ENCODE measurements around the gene C2CD4D. TPM values are rescaled to one million over a fixed set of nuclear protein-coding genes. Genes with fewer than 3 reads are reported as not detected.
A peak's percentile ranks its signal among the peaks of the same experiment; 100 is the strongest.

C2CD4D gene
- total RNA-seq, 1 donor from 2014 or later: not detected

DNA sequence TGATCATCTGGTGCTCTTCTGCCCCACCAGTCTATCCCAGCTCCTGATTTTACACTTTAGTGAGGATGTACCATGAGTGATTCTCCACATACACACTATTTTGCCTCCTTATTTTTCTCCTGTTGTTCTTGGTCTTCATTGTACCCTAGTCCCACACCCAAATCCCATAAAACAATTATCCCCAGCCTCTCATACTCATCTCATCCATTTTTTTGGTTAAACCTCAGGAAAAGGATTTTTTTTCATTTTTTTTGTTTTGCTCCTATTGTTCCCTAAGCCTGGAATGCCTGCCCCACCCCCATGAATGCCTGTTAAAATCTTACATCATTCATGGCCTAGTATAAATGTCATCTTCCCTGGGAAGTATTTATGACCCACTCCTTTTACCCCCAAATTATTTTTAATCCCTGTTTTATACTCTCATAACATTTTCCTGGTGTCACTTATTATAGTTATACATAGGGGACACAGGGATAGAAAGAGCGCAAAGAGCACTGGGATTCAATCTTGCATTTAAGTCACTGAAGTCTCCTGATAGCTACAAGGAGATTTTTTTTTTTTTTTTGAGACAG is 29.5 kb downstream of the C2CD4D start:
- TF ChIP-seq, protein P1, sequence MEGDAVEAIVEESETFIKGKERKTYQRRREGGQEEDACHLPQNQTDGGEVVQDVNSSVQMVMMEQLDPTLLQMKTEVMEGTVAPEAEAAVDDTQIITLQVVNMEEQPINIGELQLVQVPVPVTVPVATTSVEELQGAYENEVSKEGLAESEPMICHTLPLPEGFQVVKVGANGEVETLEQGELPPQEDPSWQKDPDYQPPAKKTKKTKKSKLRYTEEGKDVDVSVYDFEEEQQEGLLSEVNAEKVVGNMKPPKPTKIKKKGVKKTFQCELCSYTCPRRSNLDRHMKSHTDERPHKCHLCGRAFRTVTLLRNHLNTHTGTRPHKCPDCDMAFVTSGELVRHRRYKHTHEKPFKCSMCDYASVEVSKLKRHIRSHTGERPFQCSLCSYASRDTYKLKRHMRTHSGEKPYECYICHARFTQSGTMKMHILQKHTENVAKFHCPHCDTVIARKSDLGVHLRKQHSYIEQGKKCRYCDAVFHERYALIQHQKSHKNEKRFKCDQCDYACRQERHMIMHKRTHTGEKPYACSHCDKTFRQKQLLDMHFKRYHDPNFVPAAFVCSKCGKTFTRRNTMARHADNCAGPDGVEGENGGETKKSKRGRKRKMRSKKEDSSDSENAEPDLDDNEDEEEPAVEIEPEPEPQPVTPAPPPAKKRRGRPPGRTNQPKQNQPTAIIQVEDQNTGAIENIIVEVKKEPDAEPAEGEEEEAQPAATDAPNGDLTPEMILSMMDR (IDR thresholded peaks at IDR 0.05): no peak
- Mint-ChIP-seq H3K36me3 (ENCODE audit: unreplicated experiment) (no peaks in the 10 kb centered on the region), H3K27ac (ENCODE audit: unreplicated experiment) (no peak overlapping the region), H3K27me3 (ENCODE audit: unreplicated experiment) (peaks cover 45% of the 10 kb centered on the region), H3K4me1 (ENCODE audit: unreplicated experiment) (no peaks in the 10 kb centered on the region), H3K9me3 (ENCODE audit: unreplicated experiment) (no peaks in the 10 kb centered on the region), H3K4me3 (ENCODE audit: unreplicated experiment) (no peak overlapping the region)
- DNase-seq (ENCODE audit: extremely low spot score, unreplicated experiment): no peak

GRCh38 chr1:151809290-151809984 is 30.2 kb downstream of the C2CD4D start:
- no peak overlapping the region for H3K27ac Mint-ChIP-seq (ENCODE audit: unreplicated experiment)
- no peak for DNase-seq (ENCODE audit: extremely low spot score, unreplicated experiment)
- no peaks in the 10 kb centered on the region for H3K4me1 Mint-ChIP-seq (ENCODE audit: unreplicated experiment)
- peaks cover 52% of the 10 kb centered on the region for H3K27me3 Mint-ChIP-seq (ENCODE audit: unreplicated experiment)
- no peaks in the 10 kb centered on the region for H3K9me3 Mint-ChIP-seq (ENCODE audit: unreplicated experiment)
- H3K36me3 Mint-ChIP-seq (ENCODE audit: unreplicated experiment): no peaks in the 10 kb centered on the region
- no peak overlapping the region for H3K4me3 Mint-ChIP-seq (ENCODE audit: unreplicated experiment)
- TF ChIP-seq, protein P1 (IDR thresholded peaks at IDR 0.05): no peak

- Mint-ChIP-seq H3K27ac (ENCODE audit: unreplicated experiment) (no peak overlapping the region), H3K9me3 (ENCODE audit: unreplicated experiment) (no peaks in the 10 kb centered on the region), H3K36me3 (ENCODE audit: unreplicated experiment) (no peaks in the 10 kb centered on the region), H3K4me1 (ENCODE audit: unreplicated experiment) (no peaks in the 10 kb centered on the region), H3K27me3 (ENCODE audit: unreplicated experiment) (peaks cover 66% of the 10 kb centered on the region), H3K4me3 (ENCODE audit: unreplicated experiment) (no peak overlapping the region)
- no peak for DNase-seq (ENCODE audit: extremely low spot score, unreplicated experiment)
- TF ChIP-seq, protein P1 (IDR thresholded peaks at IDR 0.05): no peak
Observed at GRCh38 chr1:151807766-151808165, 31.9 kb downstream of the C2CD4D start.

DNA sequence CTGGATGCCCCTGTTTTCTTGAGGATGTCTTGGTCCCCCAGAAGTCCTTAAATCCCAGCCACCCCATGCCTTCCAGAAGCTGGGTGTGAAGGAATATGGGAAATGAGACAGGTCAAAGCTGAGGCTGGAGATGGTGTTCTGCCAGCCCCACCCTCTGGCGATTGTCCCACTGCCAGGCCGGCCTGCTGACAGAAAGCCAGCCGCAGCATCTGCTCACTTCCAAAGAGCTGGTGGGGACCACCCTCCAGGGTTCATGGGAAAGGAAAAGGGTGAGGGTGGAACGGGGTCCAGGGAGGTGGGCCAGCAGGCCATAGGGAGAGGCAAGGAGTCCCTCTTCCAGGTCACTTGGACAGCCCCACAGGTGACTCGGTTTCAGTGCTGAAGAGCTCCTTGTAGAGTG is 32.5 kb downstream of the C2CD4D start:
- Mint-ChIP-seq H3K27ac (ENCODE audit: unreplicated experiment) (no peak overlapping the region), H3K4me3 (ENCODE audit: unreplicated experiment) (no peak overlapping the region), H3K4me1 (ENCODE audit: unreplicated experiment) (no peaks in the 10 kb centered on the region), H3K36me3 (ENCODE audit: unreplicated experiment) (no peaks in the 10 kb centered on the region), H3K27me3 (ENCODE audit: unreplicated experiment) (peaks cover 65% of the 10 kb centered on the region), H3K9me3 (ENCODE audit: unreplicated experiment) (no peaks in the 10 kb centered on the region)
- TF ChIP-seq, protein P1 (IDR thresholded peaks at IDR 0.05): no peak
- DNase-seq (ENCODE audit: extremely low spot score, unreplicated experiment): peak; percentile 80

DNA sequence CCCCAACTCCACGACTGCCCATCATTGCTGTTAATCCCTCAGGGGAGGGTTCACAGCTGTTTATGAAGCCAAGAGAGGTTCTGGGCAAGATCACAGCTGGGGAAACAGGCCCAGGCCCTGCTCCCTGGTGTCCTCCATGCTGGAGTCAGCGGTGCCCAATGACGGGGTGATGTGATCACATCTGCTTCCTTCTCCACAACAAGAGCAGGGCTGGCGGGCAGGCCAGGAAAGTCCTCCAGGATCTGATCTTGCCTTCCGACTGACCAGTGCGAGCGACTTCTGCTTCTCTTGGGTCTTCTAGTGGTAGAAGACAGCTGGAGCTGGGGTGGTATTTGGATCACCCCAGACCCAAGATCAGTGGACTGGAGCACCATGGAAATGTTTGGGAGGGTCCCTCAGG is 33.5 kb downstream of the C2CD4D start:
- no peak overlapping the region for H3K4me3 Mint-ChIP-seq (ENCODE audit: unreplicated experiment)
- H3K4me1 Mint-ChIP-seq (ENCODE audit: unreplicated experiment): no peaks in the 10 kb centered on the region
- TF ChIP-seq, protein P1 (IDR thresholded peaks at IDR 0.05): no peak
- no peak overlapping the region for H3K27ac Mint-ChIP-seq (ENCODE audit: unreplicated experiment)
- H3K9me3 Mint-ChIP-seq (ENCODE audit: unreplicated experiment): no peaks in the 10 kb centered on the region
- peaks cover 65% of the 10 kb centered on the region for H3K27me3 Mint-ChIP-seq (ENCODE audit: unreplicated experiment)
- peak; percentile 81 for DNase-seq (ENCODE audit: extremely low spot score, unreplicated experiment)
- H3K36me3 Mint-ChIP-seq (ENCODE audit: unreplicated experiment): no peaks in the 10 kb centered on the region

All from osteocyte (in vitro differentiated cells).